Activated naive CD4-positive, alpha-beta T cell treated with anti-CD3 and anti-CD28 coated beads, Interleukin-2, amount 10 ng/mL, durations not matched to agents 7 days and 5 days (primary cell): ENCODE results near the gene ABCA1.
"Not testable (repeated sequence)": the region's sequence is repeated elsewhere in the genome, so short reads cannot be mapped to it uniquely, and the experiment has no call there.

Experiments used
- CTCF ChIA-PET: fragments of 350-600 bp; sonication (Branson Sonifier 250); formaldehyde crosslinking; loops from one replicate; lab custom pipeline; 2021; ENCODE audit warnings: antibody characterized with exemption; lab: Charles Lee
- DNase-seq: peaks from one replicate; pipeline ENCODE4 v3.0.0-alpha.2; 2020
- H3K27ac Mint-ChIP-seq: one replicate; pipeline ENCODE4 v1.8.0; 2021; ENCODE audit warnings: mild to moderate bottlenecking, moderate library complexity, mixed read lengths
- H3K27me3 Mint-ChIP-seq: one replicate; pipeline ENCODE4 v1.8.0; 2021; ENCODE audit warnings: mild to moderate bottlenecking, mixed read lengths
- H3K36me3 Mint-ChIP-seq: one replicate; pipeline ENCODE4 v1.8.0; 2021; ENCODE audit warnings: mixed read lengths
- H3K4me1 Mint-ChIP-seq: one replicate; pipeline ENCODE4 v1.8.0; 2021; ENCODE audit warnings: mixed read lengths
- H3K4me3 Mint-ChIP-seq: one replicate; pipeline ENCODE4 v1.8.0; 2021; ENCODE audit warnings: mild to moderate bottlenecking, moderate library complexity, mixed read lengths
- H3K9me3 Mint-ChIP-seq: one replicate; pipeline ENCODE4 v1.8.0; 2021; ENCODE audit warnings: mixed read lengths

ABCA1 gene

GRCh38 chr9:104927216-104927911, 591 bp downstream of the ABCA1 start:
- no peaks in the 10 kb centered on the region for H3K9me3 Mint-ChIP-seq
- peaks cover 21% of the 10 kb centered on the region for H3K4me1 Mint-ChIP-seq
- H3K27ac Mint-ChIP-seq: no peak overlapping the region
- H3K27me3 Mint-ChIP-seq: peaks cover 61% of the 10 kb centered on the region
- peak; percentile 29 for DNase-seq
- CTCF ChIA-PET: interaction anchor here (0.9 to 2.8 kb wide), 10 partner anchors 64 to 478 kb away, joined by 3 to 13 read pairs (median 3); no protein-coding TSS in a partner anchor
- H3K36me3 Mint-ChIP-seq: no peaks in the 10 kb centered on the region
- peak overlapping the region; percentile 74 for H3K4me3 Mint-ChIP-seq

GRCh38 chr9:104923740-104924139, 4.2 kb downstream of the ABCA1 start:
- Mint-ChIP-seq H3K27me3 (peaks cover 44% of the 10 kb centered on the region), H3K27ac (no peak overlapping the region)
- no peak for DNase-seq

GRCh38 chr9:104923289-104923688, 4.7 kb downstream of the ABCA1 start:
- no peak overlapping the region for H3K4me3 Mint-ChIP-seq
- H3K9me3 Mint-ChIP-seq: no peaks in the 10 kb centered on the region
- peaks cover 15% of the 10 kb centered on the region for H3K4me1 Mint-ChIP-seq
- H3K27me3 Mint-ChIP-seq: peaks cover 43% of the 10 kb centered on the region
- no peak for DNase-seq
- no peaks in the 10 kb centered on the region for H3K36me3 Mint-ChIP-seq
- CTCF ChIA-PET: no interaction called here
- H3K27ac Mint-ChIP-seq: no peak overlapping the region

More at GRCh38 chr9:104923740-104924139, 4.2 kb downstream of the ABCA1 start:
- no peaks in the 10 kb centered on the region for H3K36me3 Mint-ChIP-seq
- peaks cover 20% of the 10 kb centered on the region for H3K4me1 Mint-ChIP-seq
- no peaks in the 10 kb centered on the region for H3K9me3 Mint-ChIP-seq
- H3K4me3 Mint-ChIP-seq: no peak overlapping the region
- CTCF ChIA-PET: no interaction called here

- DNase-seq, H3K4me3 Mint-ChIP-seq, CTCF ChIA-PET, H3K27ac Mint-ChIP-seq, H3K36me3 Mint-ChIP-seq, H3K9me3 Mint-ChIP-seq: not testable (repeated sequence)
- peaks cover 11% of the 10 kb centered on the region for H3K4me1 Mint-ChIP-seq
- H3K27me3 Mint-ChIP-seq: peaks cover 37% of the 10 kb centered on the region
These were observed 5.2 kb downstream of the ABCA1 start for GRCh38 chr9:104922748-104923147.

GRCh38 chr9:104921067-104921741, 6.8 kb downstream of the ABCA1 start:
- Mint-ChIP-seq H3K4me3 (no peak overlapping the region), H3K27ac (no peak overlapping the region), H3K4me1 (peaks cover 1% of the 10 kb centered on the region), H3K36me3 (no peaks in the 10 kb centered on the region), H3K27me3 (peaks cover 22% of the 10 kb centered on the region), H3K9me3 (no peaks in the 10 kb centered on the region)
- CTCF ChIA-PET: no interaction called here
- DNase-seq: no peak

- H3K36me3 Mint-ChIP-seq: no peaks in the 10 kb centered on the region
- H3K27me3 Mint-ChIP-seq: peaks cover 13% of the 10 kb centered on the region
- no peak overlapping the region for H3K27ac Mint-ChIP-seq
These were observed 12.2 kb downstream of the ABCA1 start for GRCh38 chr9:104915753-104916152.

GRCh38 chr9:104915049-104915448, 12.9 kb downstream of the ABCA1 start:
- no peak overlapping the region for H3K4me3 Mint-ChIP-seq
- no peaks in the 10 kb centered on the region for H3K4me1 Mint-ChIP-seq
- H3K27me3 Mint-ChIP-seq: peaks cover 13% of the 10 kb centered on the region
- H3K36me3 Mint-ChIP-seq: no peaks in the 10 kb centered on the region
- DNase-seq: no peak
- CTCF ChIA-PET: no interaction called here
- H3K9me3 Mint-ChIP-seq: no peaks in the 10 kb centered on the region
- H3K27ac Mint-ChIP-seq: no peak overlapping the region

More at GRCh38 chr9:104915753-104916152, 12.2 kb downstream of the ABCA1 start:
- CTCF ChIA-PET: no interaction called here
- Mint-ChIP-seq H3K4me1 (no peaks in the 10 kb centered on the region), H3K4me3 (no peak overlapping the region), H3K9me3 (no peaks in the 10 kb centered on the region)
- DNase-seq: no peak

GRCh38 chr9:104914466-104914865, 13.5 kb downstream of the ABCA1 start:
- peaks cover 2% of the 10 kb centered on the region for H3K4me1 Mint-ChIP-seq
- H3K9me3 Mint-ChIP-seq: no peaks in the 10 kb centered on the region
- CTCF ChIA-PET: no interaction called here
- H3K4me3 Mint-ChIP-seq: no peak overlapping the region
- no peak for DNase-seq
- H3K27me3 Mint-ChIP-seq: peaks cover 13% of the 10 kb centered on the region
- no peaks in the 10 kb centered on the region for H3K36me3 Mint-ChIP-seq
- no peak overlapping the region for H3K27ac Mint-ChIP-seq

GRCh38 chr9:104912606-104913005, 15.3 kb downstream of the ABCA1 start:
- H3K27ac Mint-ChIP-seq: no peak overlapping the region
- no peaks in the 10 kb centered on the region for H3K36me3 Mint-ChIP-seq
- H3K27me3 Mint-ChIP-seq: peaks cover 6% of the 10 kb centered on the region
- no peak for DNase-seq
- CTCF ChIA-PET: no interaction called here
- no peak overlapping the region for H3K4me3 Mint-ChIP-seq
- peaks cover 3% of the 10 kb centered on the region for H3K4me1 Mint-ChIP-seq
- no peaks in the 10 kb centered on the region for H3K9me3 Mint-ChIP-seq

GRCh38 chr9:104911032-104911607, 16.8 kb downstream of the ABCA1 start:
- no peak overlapping the region for H3K4me3 Mint-ChIP-seq
- no peaks in the 10 kb centered on the region for H3K9me3 Mint-ChIP-seq
- peaks cover 6% of the 10 kb centered on the region for H3K27me3 Mint-ChIP-seq
- no peak for DNase-seq
- H3K4me1 Mint-ChIP-seq: peaks cover 3% of the 10 kb centered on the region
- no peak overlapping the region for H3K27ac Mint-ChIP-seq
- CTCF ChIA-PET: interaction anchor here (1.6 kb wide), 1 partner anchor 48 kb away, joined by 3 read pairs; no protein-coding TSS in a partner anchor
- H3K36me3 Mint-ChIP-seq: no peaks in the 10 kb centered on the region

GRCh38 chr9:104907278-104907951, 20.5 kb downstream of the ABCA1 start:
- no peak for DNase-seq
- H3K4me3 Mint-ChIP-seq: no peak overlapping the region
- no peaks in the 10 kb centered on the region for H3K9me3 Mint-ChIP-seq
- CTCF ChIA-PET: no interaction called here
- no peaks in the 10 kb centered on the region for H3K36me3 Mint-ChIP-seq
- no peak overlapping the region for H3K27ac Mint-ChIP-seq
- H3K27me3 Mint-ChIP-seq: no peaks in the 10 kb centered on the region
- peaks cover 3% of the 10 kb centered on the region for H3K4me1 Mint-ChIP-seq

GRCh38 chr9:104906441-104907277, 21.3 kb downstream of the ABCA1 start:
- H3K27ac Mint-ChIP-seq: no peak overlapping the region
- DNase-seq: no peak

GRCh38 chr9:104905931-104906330, 22.0 kb downstream of the ABCA1 start:
- no peaks in the 10 kb centered on the region for H3K36me3 Mint-ChIP-seq
- CTCF ChIA-PET: no interaction called here

More at GRCh38 chr9:104906441-104907277, 21.3 kb downstream of the ABCA1 start:
- CTCF ChIA-PET: no interaction called here
- Mint-ChIP-seq H3K9me3 (no peaks in the 10 kb centered on the region), H3K36me3 (no peaks in the 10 kb centered on the region), H3K27me3 (no peaks in the 10 kb centered on the region), H3K4me1 (peaks cover 3% of the 10 kb centered on the region), H3K4me3 (no peak overlapping the region)

More at GRCh38 chr9:104905931-104906330, 22.0 kb downstream of the ABCA1 start:
- Mint-ChIP-seq H3K4me1 (peaks cover 3% of the 10 kb centered on the region), H3K27ac (no peak overlapping the region), H3K27me3 (peaks cover 4% of the 10 kb centered on the region), H3K4me3 (no peak overlapping the region), H3K9me3 (no peaks in the 10 kb centered on the region)
- DNase-seq: no peak
